Panc1 (cell line): Measurements from ENCODE around the gene BCL10.

Experiments
- POLR2AphosphoS5 ChIP-seq: IDR thresholded peaks from 2 replicates; pipeline ENCODE4 v1.6.1; 2012; ENCODE audit warnings: mild to moderate bottlenecking, low read depth, low read length, moderate library complexity
- SIN3A ChIP-seq: IDR thresholded peaks from 2 replicates; pipeline ENCODE4 v1.6.1; 2012; ENCODE audit warnings: low read depth, mild to moderate bottlenecking, low read length, moderate library complexity, borderline replicate concordance; ENCODE audit not compliant: insufficient read depth
- TCF7L2 ChIP-seq: IDR thresholded peaks from 2 replicates; pipeline ENCODE4 v1.6.1; 2011; ENCODE audit warnings: mild to moderate bottlenecking, low read depth, low read length, inconsistent platforms
- TF ChIP-seq, protein P1 (sequence below): fragments of 450-650 bp; IDR thresholded peaks from 2 replicates; pipeline ENCODE4 v1.5.1; 2017; ENCODE audit warnings: mild to moderate bottlenecking
- TF ChIP-seq, protein P2 (sequence below), 2 experiments: IDR thresholded peaks; 2 replicates each; pipeline ENCODE4 v1.6.1; 2011 to 2012; ENCODE audit warnings: low read depth in 2 of 2, control low read depth in 1 of 2, low read length in 1 of 2, mild to moderate bottlenecking in 1 of 2, moderate library complexity in 1 of 2; ENCODE audit not compliant: insufficient read depth in 1 of 2

DNA sequence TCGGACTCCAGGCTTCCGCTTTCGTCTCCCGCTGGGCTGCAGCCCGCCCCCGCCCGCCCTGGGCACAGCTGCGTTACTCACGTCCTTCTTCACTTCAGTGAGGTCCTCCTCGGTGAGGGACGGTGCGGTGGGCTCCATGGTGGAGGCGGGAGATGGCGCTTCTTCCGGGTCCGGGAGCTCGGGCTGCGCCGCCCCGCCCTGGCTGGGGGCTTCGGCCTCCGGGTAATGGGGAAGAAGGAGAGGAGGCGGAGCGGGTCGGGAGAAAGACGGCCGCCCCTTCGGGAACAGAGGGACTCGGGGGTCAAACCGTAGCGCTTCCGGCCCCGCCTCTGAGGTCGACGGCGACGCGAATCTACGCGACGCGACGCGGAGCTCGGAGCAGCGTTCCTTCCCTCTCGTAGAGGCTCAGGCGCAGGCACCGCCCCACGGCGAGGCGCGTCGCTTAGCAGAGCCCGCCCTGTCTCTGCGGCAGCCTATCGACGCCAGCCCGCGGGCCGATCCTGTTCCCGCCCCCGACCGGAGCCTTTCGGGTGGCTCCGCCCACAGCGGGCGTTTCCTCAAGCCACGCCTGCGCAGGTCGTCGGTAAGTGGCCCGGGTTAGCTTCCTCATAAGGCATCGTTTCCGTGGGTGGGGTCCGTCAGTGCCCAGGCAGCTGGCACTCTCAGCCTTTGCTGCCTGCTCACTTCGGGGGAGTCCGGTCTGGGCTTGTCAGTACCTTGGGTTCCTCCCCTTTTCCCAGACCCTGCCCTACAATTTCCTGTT lies at the start of gene BCL10:
- TF ChIP-seq, protein P1, sequence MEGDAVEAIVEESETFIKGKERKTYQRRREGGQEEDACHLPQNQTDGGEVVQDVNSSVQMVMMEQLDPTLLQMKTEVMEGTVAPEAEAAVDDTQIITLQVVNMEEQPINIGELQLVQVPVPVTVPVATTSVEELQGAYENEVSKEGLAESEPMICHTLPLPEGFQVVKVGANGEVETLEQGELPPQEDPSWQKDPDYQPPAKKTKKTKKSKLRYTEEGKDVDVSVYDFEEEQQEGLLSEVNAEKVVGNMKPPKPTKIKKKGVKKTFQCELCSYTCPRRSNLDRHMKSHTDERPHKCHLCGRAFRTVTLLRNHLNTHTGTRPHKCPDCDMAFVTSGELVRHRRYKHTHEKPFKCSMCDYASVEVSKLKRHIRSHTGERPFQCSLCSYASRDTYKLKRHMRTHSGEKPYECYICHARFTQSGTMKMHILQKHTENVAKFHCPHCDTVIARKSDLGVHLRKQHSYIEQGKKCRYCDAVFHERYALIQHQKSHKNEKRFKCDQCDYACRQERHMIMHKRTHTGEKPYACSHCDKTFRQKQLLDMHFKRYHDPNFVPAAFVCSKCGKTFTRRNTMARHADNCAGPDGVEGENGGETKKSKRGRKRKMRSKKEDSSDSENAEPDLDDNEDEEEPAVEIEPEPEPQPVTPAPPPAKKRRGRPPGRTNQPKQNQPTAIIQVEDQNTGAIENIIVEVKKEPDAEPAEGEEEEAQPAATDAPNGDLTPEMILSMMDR: no peak
- TF ChIP-seq POLR2AphosphoS5: peak; percentile 76; the same call in 1 of the 2 replicates
- peak; percentile 91 for TF ChIP-seq SIN3A
- TF ChIP-seq, protein P2, sequence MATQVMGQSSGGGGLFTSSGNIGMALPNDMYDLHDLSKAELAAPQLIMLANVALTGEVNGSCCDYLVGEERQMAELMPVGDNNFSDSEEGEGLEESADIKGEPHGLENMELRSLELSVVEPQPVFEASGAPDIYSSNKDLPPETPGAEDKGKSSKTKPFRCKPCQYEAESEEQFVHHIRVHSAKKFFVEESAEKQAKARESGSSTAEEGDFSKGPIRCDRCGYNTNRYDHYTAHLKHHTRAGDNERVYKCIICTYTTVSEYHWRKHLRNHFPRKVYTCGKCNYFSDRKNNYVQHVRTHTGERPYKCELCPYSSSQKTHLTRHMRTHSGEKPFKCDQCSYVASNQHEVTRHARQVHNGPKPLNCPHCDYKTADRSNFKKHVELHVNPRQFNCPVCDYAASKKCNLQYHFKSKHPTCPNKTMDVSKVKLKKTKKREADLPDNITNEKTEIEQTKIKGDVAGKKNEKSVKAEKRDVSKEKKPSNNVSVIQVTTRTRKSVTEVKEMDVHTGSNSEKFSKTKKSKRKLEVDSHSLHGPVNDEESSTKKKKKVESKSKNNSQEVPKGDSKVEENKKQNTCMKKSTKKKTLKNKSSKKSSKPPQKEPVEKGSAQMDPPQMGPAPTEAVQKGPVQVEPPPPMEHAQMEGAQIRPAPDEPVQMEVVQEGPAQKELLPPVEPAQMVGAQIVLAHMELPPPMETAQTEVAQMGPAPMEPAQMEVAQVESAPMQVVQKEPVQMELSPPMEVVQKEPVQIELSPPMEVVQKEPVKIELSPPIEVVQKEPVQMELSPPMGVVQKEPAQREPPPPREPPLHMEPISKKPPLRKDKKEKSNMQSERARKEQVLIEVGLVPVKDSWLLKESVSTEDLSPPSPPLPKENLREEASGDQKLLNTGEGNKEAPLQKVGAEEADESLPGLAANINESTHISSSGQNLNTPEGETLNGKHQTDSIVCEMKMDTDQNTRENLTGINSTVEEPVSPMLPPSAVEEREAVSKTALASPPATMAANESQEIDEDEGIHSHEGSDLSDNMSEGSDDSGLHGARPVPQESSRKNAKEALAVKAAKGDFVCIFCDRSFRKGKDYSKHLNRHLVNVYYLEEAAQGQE (IDR thresholded peaks at IDR 0.05; ENCODE audit: insufficient read depth in 1 of 2, low read depth in 2 of 2, low read length in 1 of 2): no peak
- peak; percentile 51; the same call in 1 of the 2 replicates for TF ChIP-seq TCF7L2
